EH (cell line): ENCODE measurements around the gene APOC4.
"Not testable (repeated sequence)": the region's sequence is repeated elsewhere in the genome, so short reads cannot be mapped to it uniquely, and the experiment has no call there.

Experiments
- DNase-seq: peaks from one replicate; pipeline ENCODE4 v3.0.0-alpha.2; 2015; ENCODE audit warnings: low read depth

Gene APOC4, protein sequence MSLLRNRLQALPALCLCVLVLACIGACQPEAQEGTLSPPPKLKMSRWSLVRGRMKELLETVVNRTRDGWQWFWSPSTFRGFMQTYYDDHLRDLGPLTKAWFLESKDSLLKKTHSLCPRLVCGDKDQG

DNA sequence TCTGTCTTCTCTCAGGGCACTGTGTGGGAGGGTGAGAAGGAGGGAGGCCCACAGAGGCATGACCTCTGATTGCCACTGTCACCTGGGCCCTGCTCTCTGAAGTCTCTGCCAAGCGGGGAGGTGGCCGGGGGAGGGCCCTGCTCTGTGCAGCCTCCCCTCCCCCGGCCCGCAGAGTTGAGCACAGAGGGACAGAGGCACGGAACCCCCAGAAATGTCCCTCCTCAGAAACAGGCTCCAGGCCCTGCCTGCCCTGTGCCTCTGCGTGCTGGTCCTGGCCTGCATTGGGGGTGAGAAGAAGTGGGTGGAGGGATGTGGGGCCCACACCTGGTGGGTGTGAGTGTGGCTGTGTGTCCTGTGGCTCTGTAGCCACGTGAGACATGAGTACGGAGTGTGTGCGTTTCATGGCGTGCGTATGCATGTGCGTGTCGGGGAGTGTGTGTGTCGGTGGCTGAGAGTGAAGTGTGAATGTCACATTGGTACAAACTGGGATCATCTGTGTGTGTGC, at the start of gene APOC4:
TSS of gene APOC4 (plus strand) at position 171 of the 505 bp plus-strand sequence. CDS start at position 212, 41 bp downstream.
- DNase-seq, result no peak

DNA sequence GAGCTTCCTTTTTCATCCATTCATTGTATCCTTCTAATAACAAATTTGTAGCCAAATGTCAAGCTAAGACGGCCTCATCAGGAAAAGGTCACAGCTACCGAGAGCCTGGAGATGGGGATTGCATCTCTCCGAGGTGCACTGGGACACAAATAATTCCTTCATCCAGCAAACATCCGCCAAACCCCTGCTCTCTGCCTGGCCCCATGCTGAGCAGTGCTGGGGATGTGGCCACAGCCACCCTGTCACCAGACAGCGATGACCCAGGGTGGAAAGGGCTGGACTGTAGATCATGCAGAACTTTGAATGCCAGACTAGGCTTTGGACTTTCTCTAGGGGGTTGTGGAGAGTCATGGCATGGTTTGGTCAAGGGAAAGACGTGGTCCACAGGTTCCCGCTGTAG, 49.1 kb upstream of the APOC4 start:
- DNase-seq, result no peak

DNA sequence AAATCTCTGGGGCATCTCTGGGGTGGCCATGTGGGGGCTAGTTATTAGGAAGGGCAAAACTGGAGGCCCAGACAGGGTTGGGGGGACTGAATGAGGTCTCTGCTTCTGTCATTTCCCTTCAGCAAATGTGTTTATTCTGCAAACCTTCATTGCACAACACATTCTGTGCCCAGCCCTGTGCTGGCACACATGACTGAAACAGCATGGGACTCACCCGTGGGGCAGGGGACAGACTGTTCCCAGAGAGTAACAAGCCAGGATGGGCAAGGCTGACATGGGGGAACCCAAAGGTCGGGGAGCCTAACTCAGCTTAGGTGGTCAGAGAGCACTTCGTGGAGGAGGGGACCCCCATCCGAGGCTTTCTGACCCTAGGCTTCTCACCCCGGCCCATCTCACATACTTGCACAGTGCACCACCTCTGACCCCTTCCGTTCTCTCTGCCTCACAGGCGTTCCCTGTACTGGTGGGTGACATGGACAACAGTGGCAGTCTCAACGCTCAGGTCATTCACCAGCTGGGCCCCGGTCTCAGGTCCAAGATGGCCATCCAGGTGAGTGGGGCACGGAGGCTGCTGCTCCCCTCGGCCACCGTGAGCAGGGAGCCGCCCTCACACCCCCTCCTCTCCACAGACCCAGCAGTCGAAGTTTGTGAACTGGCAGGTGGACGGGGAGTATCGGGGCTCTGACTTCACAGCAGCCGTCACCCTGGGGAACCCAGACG, 48.5 kb upstream of the APOC4 start:
- no peak for DNase-seq

DNA sequence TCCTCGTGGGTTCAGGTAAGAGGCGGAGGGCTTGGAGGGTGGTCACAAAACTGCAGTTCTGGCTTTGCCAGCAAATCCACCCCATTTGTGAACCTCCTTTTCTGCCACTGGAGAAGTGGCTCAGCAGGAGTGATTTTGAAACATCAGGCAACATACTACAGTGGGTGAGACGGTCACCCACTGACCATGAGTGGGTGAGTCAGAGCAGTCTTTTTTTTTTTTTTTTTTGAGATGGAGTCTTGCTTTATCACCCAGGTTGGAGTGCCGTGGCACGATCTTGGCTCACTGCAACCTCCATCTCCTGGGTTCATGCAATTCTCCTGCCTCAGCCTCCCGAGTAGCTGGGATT, 48.0 kb upstream of the APOC4 start:
- DNase-seq, result no peak

DNA sequence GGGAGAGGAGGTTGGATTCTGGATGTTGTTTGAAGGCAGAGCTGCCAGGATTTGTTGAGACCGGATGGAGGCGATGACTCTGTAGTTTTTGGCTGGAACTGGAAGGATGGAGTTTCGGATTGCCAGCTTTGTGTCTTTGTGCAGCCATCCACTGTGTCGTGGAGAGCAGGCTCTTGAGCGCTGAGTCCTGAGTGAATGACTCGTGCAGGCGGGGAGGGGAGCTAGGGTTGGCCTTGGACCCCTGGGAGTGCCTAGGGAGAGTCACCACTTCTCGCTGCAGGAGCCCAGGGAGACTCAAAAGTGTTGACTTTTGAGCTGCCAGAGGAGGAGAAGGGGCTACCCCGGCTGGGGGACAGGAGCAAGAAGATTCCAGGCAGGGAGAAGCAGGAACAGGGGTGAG, 47.1 kb upstream of the APOC4 start:
- no peak for DNase-seq

DNA sequence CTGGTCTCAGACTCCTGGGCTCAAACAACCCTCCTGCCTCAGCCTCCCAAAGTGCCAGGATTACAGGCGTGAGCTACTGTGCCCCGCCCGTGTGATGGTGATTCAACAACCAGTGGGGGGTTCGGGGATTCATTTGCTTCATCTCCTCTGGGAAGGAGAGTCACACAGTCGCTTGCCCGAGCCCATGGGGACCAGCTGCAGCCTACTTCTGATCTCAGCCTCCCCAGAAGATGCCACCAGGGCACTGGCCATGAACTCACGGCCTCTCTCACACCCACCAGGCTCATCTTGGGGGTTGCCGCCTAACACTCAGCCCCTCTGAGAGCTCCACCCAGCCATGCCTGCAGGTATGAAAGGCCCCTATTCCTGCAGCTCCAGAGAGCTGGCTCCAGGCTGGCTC, 44.2 kb upstream of the APOC4 start:
- DNase-seq, result no peak

DNA sequence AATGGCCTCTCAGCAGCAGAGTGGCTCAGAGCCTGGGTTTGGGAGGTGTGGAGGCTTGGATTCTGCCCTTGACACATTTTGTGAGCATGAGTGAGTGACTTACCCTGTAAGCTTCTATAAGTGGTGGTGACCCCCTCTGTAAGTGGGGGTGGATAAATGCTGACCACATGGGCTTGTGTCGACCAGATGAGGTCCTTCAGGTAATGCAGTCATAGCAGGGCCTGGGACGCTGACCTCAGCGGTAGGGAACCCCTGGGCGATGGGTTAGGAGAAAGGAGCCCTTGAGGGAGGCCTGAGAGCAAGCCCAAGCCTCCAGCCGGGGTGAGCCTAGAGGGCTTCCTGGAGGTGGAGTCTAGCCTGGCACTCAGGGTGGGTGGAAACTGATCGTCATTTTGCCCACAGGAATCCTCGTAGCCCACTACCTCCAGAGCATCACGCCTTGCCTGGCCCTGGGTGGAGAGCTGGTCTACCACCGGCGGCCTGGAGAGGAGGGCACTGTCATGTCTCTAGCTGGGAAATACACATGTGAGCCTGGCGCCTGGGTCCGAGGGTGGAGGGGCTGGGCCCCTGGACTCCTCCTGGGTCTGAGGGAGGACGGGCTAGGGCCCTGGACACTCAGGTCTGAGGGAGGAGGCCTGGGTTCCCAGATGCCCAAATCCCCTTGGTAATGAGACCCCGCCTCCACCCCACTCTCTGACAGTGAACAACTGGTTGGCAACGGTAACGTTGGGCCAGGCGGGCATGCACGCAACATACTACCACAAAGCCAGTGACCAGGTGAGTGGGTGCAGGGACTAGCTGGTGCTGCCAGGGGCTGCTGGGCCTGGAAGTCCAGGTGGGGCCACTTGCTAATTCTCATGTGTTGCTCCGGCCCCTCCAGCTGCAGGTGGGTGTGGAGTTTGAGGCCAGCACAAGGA, 41.5 kb upstream of the APOC4 start:
- no peak for DNase-seq

DNA sequence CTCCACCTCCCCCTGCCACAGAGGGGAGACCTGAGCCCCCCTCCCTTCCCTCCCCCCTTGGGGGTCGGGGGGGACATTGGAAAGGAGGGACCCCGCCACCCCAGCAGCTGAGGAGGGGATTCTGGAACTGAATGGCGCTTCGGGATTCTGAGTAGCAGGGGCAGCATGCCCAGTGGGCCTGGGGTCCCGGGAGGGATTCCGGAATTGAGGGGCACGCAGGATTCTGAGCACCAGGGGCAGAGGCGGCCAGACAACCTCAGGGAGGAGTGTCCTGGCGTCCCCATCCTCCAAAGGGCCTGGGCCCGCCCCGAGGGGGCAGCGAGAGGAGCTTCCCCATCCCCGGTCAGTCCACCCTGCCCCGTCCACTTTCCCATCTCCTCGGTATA, 38.8 kb upstream of the APOC4 start:
- no peak for DNase-seq

DNA sequence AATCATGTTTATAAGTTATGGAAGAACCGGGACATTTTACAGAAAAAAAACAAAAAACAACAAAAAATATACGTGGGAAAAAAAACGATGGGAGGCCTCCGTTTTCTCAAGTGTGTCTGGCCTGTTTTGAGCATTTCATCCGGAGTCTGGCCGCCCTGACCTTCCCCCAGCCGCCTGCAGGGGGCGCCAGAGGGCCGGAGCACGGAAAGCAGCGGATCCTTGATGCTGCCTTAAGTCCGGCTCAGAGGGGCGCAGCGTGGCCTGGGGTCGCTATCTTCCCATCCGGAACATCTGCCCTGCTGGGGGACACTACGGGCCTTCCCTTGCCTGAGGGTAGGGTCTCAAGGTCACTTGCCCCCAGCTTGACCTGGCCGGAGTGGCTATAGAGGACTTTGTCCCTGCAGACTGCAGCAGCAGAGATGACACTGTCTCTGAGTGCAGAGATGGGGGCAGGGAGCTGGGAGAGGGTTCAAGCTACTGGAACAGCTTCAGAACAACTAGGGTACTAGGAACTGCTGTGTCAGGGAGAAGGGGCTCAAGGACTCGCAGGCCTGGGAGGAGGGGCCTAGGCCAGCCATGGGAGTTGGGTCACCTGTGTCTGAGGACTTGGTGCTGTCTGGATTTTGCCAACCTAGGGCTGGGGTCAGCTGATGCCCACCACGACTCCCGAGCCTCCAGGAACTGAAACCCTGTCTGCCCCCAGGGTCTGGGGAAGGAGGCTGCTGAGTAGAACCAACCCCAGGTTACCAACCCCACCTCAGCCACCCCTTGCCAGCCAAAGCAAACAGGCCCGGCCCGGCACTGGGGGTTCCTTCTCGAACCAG, 38.2 kb upstream of the APOC4 start:
- peak; percentile 56 for DNase-seq

DNA sequence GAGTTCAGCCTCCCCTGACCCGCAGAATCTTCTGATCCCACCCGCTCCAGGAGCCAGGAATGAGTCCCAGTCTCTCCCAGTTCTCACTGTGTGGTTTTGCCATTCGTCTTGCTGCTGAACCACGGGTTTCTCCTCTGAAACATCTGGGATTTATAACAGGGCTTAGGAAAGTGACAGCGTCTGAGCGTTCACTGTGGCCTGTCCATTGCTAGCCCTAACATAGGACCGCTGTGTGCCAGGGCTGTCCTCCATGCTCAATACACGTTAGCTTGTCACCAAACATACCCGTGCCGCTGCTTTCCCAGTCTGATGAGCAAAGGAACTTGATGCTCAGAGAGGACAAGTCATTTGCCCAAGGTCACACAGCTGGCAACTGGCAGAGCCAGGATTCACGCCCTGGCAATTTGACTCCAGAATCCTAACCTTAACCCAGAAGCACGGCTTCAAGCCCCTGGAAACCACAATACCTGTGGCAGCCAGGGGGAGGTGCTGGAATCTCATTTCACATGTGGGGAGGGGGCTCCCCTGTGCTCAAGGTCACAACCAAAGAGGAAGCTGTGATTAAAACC, 37.5 kb upstream of the APOC4 start:
- DNase-seq, result no peak

DNA sequence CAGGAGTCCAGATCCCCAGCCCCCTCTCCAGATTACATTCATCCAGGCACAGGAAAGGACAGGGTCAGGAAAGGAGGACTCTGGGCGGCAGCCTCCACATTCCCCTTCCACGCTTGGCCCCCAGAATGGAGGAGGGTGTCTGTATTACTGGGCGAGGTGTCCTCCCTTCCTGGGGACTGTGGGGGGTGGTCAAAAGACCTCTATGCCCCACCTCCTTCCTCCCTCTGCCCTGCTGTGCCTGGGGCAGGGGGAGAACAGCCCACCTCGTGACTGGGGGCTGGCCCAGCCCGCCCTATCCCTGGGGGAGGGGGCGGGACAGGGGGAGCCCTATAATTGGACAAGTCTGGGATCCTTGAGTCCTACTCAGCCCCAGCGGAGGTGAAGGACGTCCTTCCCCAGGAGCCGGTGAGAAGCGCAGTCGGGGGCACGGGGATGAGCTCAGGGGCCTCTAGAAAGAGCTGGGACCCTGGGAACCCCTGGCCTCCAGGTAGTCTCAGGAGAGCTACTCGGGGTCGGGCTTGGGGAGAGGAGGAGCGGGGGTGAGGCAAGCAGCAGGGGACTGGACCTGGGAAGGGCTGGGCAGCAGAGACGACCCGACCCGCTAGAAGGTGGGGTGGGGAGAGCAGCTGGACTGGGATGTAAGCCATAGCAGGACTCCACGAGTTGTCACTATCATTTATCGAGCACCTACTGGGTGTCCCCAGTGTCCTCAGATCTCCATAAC, 36.4 kb upstream of the APOC4 start, which contains the start of gene APOE:
TSS of gene APOE (plus strand) at position 360 of the 724 bp plus-strand sequence. CDS start 829 bp downstream, outside the sequence.
- DNase-seq, result no peak

DNA sequence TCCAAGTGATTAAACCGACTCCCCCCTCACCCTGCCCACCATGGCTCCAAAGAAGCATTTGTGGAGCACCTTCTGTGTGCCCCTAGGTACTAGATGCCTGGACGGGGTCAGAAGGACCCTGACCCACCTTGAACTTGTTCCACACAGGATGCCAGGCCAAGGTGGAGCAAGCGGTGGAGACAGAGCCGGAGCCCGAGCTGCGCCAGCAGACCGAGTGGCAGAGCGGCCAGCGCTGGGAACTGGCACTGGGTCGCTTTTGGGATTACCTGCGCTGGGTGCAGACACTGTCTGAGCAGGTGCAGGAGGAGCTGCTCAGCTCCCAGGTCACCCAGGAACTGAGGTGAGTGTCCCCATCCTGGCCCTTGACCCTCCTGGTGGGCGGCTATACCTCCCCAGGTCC, 34.4 kb upstream of the APOC4 start:
- DNase-seq, result no peak

DNA sequence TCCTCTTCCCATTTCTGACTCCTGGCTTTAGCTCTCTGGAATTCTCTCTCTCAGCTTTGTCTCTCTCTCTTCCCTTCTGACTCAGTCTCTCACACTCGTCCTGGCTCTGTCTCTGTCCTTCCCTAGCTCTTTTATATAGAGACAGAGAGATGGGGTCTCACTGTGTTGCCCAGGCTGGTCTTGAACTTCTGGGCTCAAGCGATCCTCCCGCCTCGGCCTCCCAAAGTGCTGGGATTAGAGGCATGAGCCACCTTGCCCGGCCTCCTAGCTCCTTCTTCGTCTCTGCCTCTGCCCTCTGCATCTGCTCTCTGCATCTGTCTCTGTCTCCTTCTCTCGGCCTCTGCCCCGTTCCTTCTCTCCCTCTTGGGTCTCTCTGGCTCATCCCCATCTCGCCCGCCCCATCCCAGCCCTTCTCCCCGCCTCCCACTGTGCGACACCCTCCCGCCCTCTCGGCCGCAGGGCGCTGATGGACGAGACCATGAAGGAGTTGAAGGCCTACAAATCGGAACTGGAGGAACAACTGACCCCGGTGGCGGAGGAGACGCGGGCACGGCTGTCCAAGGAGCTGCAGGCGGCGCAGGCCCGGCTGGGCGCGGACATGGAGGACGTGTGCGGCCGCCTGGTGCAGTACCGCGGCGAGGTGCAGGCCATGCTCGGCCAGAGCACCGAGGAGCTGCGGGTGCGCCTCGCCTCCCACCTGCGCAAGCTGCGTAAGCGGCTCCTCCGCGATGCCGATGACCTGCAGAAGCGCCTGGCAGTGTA, 33.8 kb upstream of the APOC4 start:
- DNase-seq, result no peak

DNA sequence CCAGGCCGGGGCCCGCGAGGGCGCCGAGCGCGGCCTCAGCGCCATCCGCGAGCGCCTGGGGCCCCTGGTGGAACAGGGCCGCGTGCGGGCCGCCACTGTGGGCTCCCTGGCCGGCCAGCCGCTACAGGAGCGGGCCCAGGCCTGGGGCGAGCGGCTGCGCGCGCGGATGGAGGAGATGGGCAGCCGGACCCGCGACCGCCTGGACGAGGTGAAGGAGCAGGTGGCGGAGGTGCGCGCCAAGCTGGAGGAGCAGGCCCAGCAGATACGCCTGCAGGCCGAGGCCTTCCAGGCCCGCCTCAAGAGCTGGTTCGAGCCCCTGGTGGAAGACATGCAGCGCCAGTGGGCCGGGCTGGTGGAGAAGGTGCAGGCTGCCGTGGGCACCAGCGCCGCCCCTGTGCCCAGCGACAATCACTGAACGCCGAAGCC, 33.2 kb upstream of the APOC4 start:
- no peak for DNase-seq

DNA sequence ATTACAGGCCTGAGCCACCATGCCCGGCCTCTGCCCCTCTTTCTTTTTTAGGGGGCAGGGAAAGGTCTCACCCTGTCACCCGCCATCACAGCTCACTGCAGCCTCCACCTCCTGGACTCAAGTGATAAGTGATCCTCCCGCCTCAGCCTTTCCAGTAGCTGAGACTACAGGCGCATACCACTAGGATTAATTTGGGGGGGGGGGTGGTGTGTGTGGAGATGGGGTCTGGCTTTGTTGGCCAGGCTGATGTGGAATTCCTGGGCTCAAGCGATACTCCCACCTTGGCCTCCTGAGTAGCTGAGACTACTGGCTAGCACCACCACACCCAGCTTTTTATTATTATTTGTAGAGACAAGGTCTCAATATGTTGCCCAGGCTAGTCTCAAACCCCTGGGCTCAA, 32.3 kb upstream of the APOC4 start:
- no peak for DNase-seq

DNA sequence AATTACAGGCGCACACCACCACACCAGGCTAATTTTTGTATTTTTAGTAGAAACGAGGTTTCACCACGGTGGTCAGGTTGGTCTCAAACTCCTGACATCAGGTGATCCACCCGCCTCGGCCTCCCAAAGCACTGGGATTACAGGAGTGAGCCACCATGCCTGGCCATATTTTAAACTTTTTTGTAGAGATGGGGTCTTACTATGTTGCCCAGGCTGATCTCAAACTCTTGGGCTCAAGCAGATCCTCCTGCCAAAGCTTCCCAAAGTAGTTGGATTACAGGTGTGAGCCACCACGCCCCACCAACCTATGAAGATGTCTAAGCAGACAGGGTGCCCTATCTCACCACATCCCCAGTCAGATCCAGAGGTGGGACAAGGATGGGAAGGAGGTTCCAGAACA, 30.1 kb upstream of the APOC4 start:
- not testable (repeated sequence) for DNase-seq

DNA sequence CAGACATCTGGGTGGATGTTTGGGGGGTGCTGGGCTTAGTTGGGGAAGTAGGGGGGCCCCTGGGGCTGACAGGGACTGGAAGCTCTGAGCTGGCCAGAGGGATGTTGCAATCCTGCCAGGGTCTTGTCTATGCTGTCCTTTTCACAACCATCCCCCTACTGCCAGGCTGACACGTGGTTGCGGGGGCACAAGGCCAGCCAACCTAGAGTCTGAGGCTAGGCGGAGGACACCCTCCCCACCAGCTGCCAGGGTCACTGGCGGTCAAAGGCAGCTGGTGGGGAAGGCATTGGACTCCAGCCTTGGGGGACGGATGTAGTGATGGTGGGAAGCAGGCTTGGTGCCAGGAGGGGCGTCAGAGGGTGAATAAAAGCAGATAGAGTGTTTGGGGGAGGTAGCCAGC, 29.2 kb upstream of the APOC4 start:
- DNase-seq, result no peak

DNA sequence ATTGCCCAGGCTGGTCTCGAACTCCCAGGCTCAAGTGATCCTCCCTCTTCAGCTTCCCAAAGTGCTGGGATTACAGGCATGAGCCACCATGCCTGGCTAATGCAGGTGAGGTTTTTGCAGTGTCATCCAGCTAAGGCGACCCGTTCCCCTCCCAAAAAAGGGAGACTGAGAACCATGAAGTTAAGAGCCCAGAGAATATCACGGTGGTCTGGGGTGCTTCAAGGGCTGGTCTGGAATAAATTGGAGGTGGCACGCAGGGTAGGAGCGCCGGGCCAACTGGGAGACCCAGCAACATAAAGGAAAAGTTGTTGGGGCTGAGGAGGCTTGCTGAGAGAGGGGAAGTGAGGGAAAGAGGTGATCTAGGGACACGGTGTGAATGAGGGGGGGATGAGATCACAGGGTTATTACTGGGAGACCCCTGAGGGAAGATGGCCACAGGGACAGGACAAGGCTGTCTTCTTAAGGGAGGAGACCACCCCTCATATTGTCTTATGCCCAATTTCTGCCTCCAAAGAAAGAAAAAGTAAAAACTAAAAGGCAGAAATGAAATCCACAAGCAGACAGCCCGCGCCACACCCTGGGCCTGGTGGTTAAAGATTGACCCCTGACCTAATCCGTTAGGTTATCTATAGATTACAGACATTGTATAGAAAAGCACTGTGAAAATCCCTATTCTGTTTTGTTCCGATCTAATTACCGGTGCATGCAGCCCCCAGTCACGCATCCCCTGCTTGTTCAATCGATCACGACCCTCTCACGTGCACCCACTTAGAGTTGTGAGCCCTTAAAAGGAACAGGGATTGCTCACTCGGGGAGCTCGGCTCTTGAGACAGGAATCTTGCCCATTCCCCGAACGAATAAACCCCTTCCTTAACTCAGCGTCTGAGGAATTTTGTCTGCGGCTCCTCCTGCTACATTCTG, 28.3 kb upstream of the APOC4 start:
- DNase-seq, result not testable (repeated sequence)
